GM20000 (cell line): ENCODE results near the gene GABRG3.

ENCODE experiments used
- DNase-seq: peaks from one replicate; pipeline ENCODE4 v3.0.0; 2012; ENCODE audit warnings: low spot score
- TF ChIP-seq, protein P1 (sequence below): IDR thresholded peaks from 2 replicates; pipeline ENCODE4 v1.5.1; 2012; ENCODE audit warnings: mild to moderate bottlenecking, control low read depth; ENCODE audit errors: extremely low read depth, missing control alignments

The GABRG3 gene

GRCh38 chr15:27464941-27465612 is 494.1 kb downstream of the GABRG3 start:
- TF ChIP-seq, protein P1, sequence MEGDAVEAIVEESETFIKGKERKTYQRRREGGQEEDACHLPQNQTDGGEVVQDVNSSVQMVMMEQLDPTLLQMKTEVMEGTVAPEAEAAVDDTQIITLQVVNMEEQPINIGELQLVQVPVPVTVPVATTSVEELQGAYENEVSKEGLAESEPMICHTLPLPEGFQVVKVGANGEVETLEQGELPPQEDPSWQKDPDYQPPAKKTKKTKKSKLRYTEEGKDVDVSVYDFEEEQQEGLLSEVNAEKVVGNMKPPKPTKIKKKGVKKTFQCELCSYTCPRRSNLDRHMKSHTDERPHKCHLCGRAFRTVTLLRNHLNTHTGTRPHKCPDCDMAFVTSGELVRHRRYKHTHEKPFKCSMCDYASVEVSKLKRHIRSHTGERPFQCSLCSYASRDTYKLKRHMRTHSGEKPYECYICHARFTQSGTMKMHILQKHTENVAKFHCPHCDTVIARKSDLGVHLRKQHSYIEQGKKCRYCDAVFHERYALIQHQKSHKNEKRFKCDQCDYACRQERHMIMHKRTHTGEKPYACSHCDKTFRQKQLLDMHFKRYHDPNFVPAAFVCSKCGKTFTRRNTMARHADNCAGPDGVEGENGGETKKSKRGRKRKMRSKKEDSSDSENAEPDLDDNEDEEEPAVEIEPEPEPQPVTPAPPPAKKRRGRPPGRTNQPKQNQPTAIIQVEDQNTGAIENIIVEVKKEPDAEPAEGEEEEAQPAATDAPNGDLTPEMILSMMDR = no peak
- DNase-seq = no peak

- TF ChIP-seq, protein P1 = no peak
- no peak for DNase-seq
Measured at GRCh38 chr15:27466758-27467157, 495.8 kb downstream of the GABRG3 start.

DNA sequence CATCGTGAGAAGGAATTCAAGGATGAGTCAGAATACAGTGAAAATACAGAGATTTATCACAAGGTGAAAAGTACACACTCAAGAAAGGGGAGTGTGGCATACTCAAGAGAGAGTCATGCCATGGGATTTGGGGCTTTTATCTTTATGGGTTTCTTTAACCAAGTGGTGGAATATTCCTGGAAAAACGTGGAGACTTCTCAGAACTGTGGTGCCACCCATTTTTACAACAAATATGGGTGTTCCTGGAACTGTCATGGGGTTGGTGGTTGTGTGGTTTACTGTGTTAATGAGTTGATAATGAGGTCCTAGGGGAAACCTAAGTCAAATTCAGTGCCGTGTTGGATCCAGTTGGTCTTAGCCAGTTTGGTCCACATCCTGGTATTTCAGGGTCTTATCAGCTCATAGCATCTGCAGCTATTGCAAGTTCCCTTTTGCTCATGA is 497.2 kb downstream of the GABRG3 start:
- DNase-seq = no peak
- TF ChIP-seq, protein P1 = no peak

DNA sequence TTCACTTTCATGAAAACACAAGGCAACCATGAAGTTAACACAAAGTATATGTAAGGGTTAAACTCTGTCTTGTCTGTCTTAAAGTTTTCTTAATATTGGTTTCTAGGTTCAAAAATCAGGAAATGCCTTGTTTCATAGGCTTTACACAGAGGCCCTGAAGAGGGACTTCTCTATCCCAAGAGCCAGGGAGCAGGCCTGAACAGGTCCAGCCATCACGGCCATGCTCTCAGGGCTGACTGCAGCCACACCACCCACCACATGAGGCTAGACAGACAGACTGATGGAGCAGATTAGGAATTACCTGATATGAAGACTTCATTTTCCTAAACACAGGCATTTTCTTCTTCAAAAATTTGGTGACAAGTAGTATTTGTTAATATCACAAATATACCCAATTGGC is 502.9 kb downstream of the GABRG3 start:
- DNase-seq = no peak
- TF ChIP-seq, protein P1 = no peak

GRCh38 chr15:27475395-27475794 is 504.4 kb downstream of the GABRG3 start:
- no peak for DNase-seq
- TF ChIP-seq, protein P1 = no peak

GRCh38 chr15:27479296-27480140 is 508.5 kb downstream of the GABRG3 start:
- DNase-seq = no peak
- TF ChIP-seq, protein P1 = no peak

DNA sequence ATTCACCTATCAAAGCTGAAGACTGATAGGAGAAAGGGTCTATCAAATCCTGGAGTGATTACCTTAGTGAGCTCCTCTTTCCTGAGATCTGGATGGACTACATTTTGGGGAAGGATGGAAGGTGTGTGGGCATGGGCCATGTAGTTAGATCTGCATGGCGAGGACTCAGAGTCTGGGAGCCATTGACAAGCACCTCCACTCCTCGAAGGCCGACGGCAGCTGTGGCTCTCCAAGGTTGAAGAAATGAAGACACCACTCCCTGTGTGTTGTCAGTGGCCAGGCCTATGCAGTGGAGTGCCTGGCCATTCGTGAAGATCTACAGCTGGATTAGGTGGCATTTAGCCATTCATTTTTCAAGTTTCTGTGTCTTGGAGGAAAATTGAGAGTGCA is 509.2 kb downstream of the GABRG3 start:
- no peak for DNase-seq
- TF ChIP-seq, protein P1 = no peak
